Endothelial cell of umbilical vein (primary cell): Measurements from ENCODE around the gene RIPK3.

Source experiments
- CTCF ChIP-seq, 2 donors: IDR thresholded peaks; 1 replicate in 1 of 2; 2 replicates in 1 of 2; pipeline ENCODE4 v1.5.1; 2011; ENCODE audit warnings: low read length in 2 of 2, mild to moderate bottlenecking in 2 of 2, moderate library complexity in 2 of 2, control low read depth in 1 of 2, inconsistent platforms in 1 of 2, low read depth in 1 of 2; ENCODE audit not compliant: insufficient read depth in 1 of 2; ENCODE audit errors: extremely low read depth in 1 of 2
- EZH2 ChIP-seq: IDR thresholded peaks from 2 replicates; pipeline ENCODE4 v1.6.1; 2012; ENCODE audit warnings: borderline replicate concordance, low read depth, mild to moderate bottlenecking, moderate library complexity, low read length, inconsistent platforms; ENCODE audit not compliant: severe bottlenecking
- GATA2 ChIP-seq: IDR thresholded peaks from 2 replicates; pipeline ENCODE4 v1.7.0; 2011; ENCODE audit warnings: low read depth, mild to moderate bottlenecking, moderate library complexity, mixed read lengths, low read length; ENCODE audit not compliant: insufficient read length, insufficient read depth
- JUN ChIP-seq: IDR thresholded peaks from 2 replicates; pipeline ENCODE4 v1.6.1; 2011; ENCODE audit warnings: borderline replicate concordance, low read depth; ENCODE audit not compliant: insufficient read length, insufficient read depth
- MYC ChIP-seq: IDR thresholded peaks from one replicate; pipeline ENCODE4 v1.6.1; 2011; ENCODE audit warnings: mild to moderate bottlenecking, low read depth, low read length
- POLR2A ChIP-seq: IDR thresholded peaks from 2 replicates; pipeline ENCODE4 v1.6.1; 2012; ENCODE audit warnings: low read depth, mild to moderate bottlenecking, control low read depth, low read length
- POLR2AphosphoS5 ChIP-seq: IDR thresholded peaks from 2 replicates; pipeline ENCODE4 v1.6.1; 2012; ENCODE audit warnings: low read depth, mild to moderate bottlenecking, control low read depth, low read length, moderate library complexity; ENCODE audit not compliant: insufficient read depth

DNA sequence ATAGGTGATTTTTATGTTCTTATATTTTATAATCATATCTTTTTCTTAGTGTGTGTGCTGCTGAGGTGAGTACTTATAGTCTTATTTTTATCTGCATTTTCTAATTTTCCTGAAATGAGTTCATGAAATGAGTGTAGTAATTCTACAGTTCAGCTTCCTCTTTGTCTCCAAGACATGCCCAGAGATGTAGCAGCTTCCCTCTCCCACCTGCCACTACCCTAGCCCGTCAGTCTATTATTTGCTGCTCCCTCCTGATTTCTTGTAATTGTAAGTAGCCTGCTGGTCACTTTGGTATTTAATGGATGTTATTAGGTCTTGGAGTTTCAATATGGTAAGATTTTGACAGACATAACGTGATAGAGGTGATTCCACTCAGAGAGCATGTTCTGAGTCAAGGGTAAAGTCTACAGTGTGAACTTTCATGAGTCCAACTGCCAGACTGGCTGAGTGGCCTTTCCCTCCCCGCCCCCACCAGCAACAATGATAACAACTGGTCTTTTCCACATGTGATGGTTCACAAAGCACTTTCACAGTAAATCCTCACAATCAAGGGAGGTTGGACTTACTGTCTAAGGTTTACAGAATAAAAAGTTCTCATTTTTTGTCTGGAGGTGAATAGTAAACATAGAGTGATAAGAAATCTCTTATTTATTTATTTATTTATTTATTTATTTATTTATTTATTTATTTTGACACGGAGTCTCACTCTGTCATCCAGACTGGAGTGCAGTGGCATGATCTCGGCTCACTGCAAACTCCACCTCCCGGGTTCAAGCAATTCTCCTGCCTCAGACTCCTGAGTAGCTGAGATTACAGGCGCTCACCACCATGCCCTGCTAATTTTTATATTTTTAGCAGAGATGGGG is 4.2 kb upstream of the RIPK3 start:
- no peak for TF ChIP-seq CTCF (IDR thresholded peaks at IDR 0.05; ENCODE audit: extremely low read depth in 1 of 2, insufficient read depth in 1 of 2, low read depth in 1 of 2, low read length in 2 of 2)
- no peak for TF ChIP-seq POLR2A
- TF ChIP-seq EZH2, result no peak
- no peak for TF ChIP-seq POLR2AphosphoS5
- no peak for TF ChIP-seq JUN
- TF ChIP-seq MYC, result no peak
- TF ChIP-seq GATA2, result no peak
